ENCODE results near the gene CUBN.
A peak's percentile ranks its signal among the peaks of the same experiment; 100 is the strongest.

The CUBN gene

GRCh38 chr10:16853201-16853600, 276.4 kb downstream of the CUBN start:
- no peaks in the 10 kb centered on the region for H3K27me3 ChIP-seq (ENCODE audit: control insufficient read depth, insufficient read depth, low read length)
- H3K9ac ChIP-seq = no peak overlapping the region
- H2AFZ ChIP-seq = peak overlapping the region; percentile 54
- H3K4me1 ChIP-seq = peaks cover 4% of the 10 kb centered on the region
- H3K79me2 ChIP-seq = no peaks in the 10 kb centered on the region
- H3K9me3 ChIP-seq (ENCODE audit: control insufficient read depth, low read length) = no peaks in the 10 kb centered on the region
- no peaks in the 10 kb centered on the region for H3K36me3 ChIP-seq (ENCODE audit: control insufficient read depth, insufficient read depth, low read length)
- no peak overlapping the region for H3K4me3 ChIP-seq (ENCODE audit: low read depth, low read length)
- no peak overlapping the region for H3K4me2 ChIP-seq (ENCODE audit: low read length)
- no peak for TF ChIP-seq CTCF (IDR thresholded peaks at IDR 0.05)
- no peak overlapping the region for H3K27ac ChIP-seq

GRCh38 chr10:16852624-16853023, 277.0 kb downstream of the CUBN start:
- no peak overlapping the region for H3K9ac ChIP-seq
- no peak for TF ChIP-seq CTCF (IDR thresholded peaks at IDR 0.05)
- H3K4me2 ChIP-seq (ENCODE audit: low read length) = no peak overlapping the region
- no peaks in the 10 kb centered on the region for H3K9me3 ChIP-seq (ENCODE audit: control insufficient read depth, low read length)
- no peaks in the 10 kb centered on the region for H3K27me3 ChIP-seq (ENCODE audit: control insufficient read depth, insufficient read depth, low read length)
- H2AFZ ChIP-seq = peak overlapping the region; percentile 54
- peaks cover 4% of the 10 kb centered on the region for H3K4me1 ChIP-seq
- no peak overlapping the region for H3K27ac ChIP-seq
- H3K79me2 ChIP-seq = no peaks in the 10 kb centered on the region
- H3K4me3 ChIP-seq (ENCODE audit: low read depth, low read length) = no peak overlapping the region
- H3K36me3 ChIP-seq (ENCODE audit: control insufficient read depth, insufficient read depth, low read length) = no peaks in the 10 kb centered on the region

- TF ChIP-seq CTCF (IDR thresholded peaks at IDR 0.05) = no peak
- Histone ChIP-seq H2AFZ (no peak overlapping the region), H3K4me2 (ENCODE audit: low read length) (no peak overlapping the region), H3K36me3 (ENCODE audit: control insufficient read depth, insufficient read depth, low read length) (no peaks in the 10 kb centered on the region), H3K79me2 (no peaks in the 10 kb centered on the region), H3K9ac (no peak overlapping the region), H3K9me3 (ENCODE audit: control insufficient read depth, low read length) (no peaks in the 10 kb centered on the region), H3K4me3 (ENCODE audit: low read depth, low read length) (no peak overlapping the region), H3K27ac (no peak overlapping the region), H3K4me1 (peaks cover 15% of the 10 kb centered on the region), H3K27me3 (ENCODE audit: control insufficient read depth, insufficient read depth, low read length) (no peaks in the 10 kb centered on the region)
Measured at GRCh38 chr10:16848562-16849154, 281.0 kb downstream of the CUBN start.

GRCh38 chr10:16847644-16848043, 282.0 kb downstream of the CUBN start:
- no peak overlapping the region for H3K27ac ChIP-seq
- no peak overlapping the region for H3K4me3 ChIP-seq (ENCODE audit: low read depth, low read length)
- H3K9ac ChIP-seq = no peak overlapping the region
- no peak overlapping the region for H2AFZ ChIP-seq
- TF ChIP-seq CTCF (IDR thresholded peaks at IDR 0.05) = no peak
- H3K79me2 ChIP-seq = no peaks in the 10 kb centered on the region
- no peaks in the 10 kb centered on the region for H3K27me3 ChIP-seq (ENCODE audit: control insufficient read depth, insufficient read depth, low read length)
- no peak overlapping the region for H3K4me2 ChIP-seq (ENCODE audit: low read length)
- no peaks in the 10 kb centered on the region for H3K9me3 ChIP-seq (ENCODE audit: control insufficient read depth, low read length)
- peaks cover 15% of the 10 kb centered on the region for H3K4me1 ChIP-seq
- H3K36me3 ChIP-seq (ENCODE audit: control insufficient read depth, insufficient read depth, low read length) = no peaks in the 10 kb centered on the region

GRCh38 chr10:16845248-16845647, 284.4 kb downstream of the CUBN start:
- Histone ChIP-seq H3K9me3 (ENCODE audit: control insufficient read depth, low read length) (no peaks in the 10 kb centered on the region), H3K4me2 (ENCODE audit: low read length) (no peak overlapping the region), H3K36me3 (ENCODE audit: control insufficient read depth, insufficient read depth, low read length) (no peaks in the 10 kb centered on the region), H3K4me3 (ENCODE audit: low read depth, low read length) (no peak overlapping the region), H3K9ac (no peak overlapping the region), H2AFZ (no peak overlapping the region), H3K4me1 (peaks cover 15% of the 10 kb centered on the region), H3K27ac (peak overlapping the region; percentile 46), H3K79me2 (no peaks in the 10 kb centered on the region), H3K27me3 (ENCODE audit: control insufficient read depth, insufficient read depth, low read length) (no peaks in the 10 kb centered on the region)
- no peak for TF ChIP-seq CTCF (IDR thresholded peaks at IDR 0.05)

Measured in parathyroid adenoma (tissue), 2 donors.